K562 (cell line): ENCODE data around the gene FADS1. TPM values are rescaled to one million over a fixed set of nuclear protein-coding genes. Genes with fewer than 3 reads are reported as not detected.
A peak's percentile ranks its signal among the peaks of the same experiment; 100 is the strongest.

Experiments used
- BCLAF1 ChIP-seq, 2 experiments: fragments of 450-650 bp in 1 of 2; IDR thresholded peaks; 2 replicates each; pipeline ENCODE4 v1.6.1; 2011 to 2017; ENCODE audit warnings: low read depth in 2 of 2, antibody characterized with exemption in 1 of 2, borderline replicate concordance in 1 of 2, low read length in 1 of 2, mild to moderate bottlenecking in 1 of 2, mixed read lengths in 1 of 2; ENCODE audit not compliant: control insufficient read depth in 1 of 2
- CBFA2T2 ChIP-seq: fragments of 450-650 bp; conservative IDR thresholded peaks from 2 replicates; pipeline ENCODE4 v1.6.1; 2017; ENCODE audit warnings: mild to moderate bottlenecking
- CBX2 ChIP-seq: fragments of 200-600 bp; sonication (generic); IDR thresholded peaks from one replicate; pipeline ENCODE4 v1.6.1; 2012; ENCODE audit warnings: mild to moderate bottlenecking, low read length, inconsistent platforms; ENCODE audit not compliant: insufficient read depth, poor library complexity, severe bottlenecking
- CCNT2 ChIP-seq: IDR thresholded peaks from 2 replicates; pipeline ENCODE4 v1.6.1; 2011; ENCODE audit warnings: borderline replicate concordance, low read depth, mild to moderate bottlenecking, moderate library complexity, mixed read lengths, low read length; ENCODE audit not compliant: insufficient read length; ENCODE audit errors: extremely low read depth
- CTCF ChIP-seq, 3 experiments: IDR thresholded peaks in 2 of 3; conservative IDR thresholded peaks in 1 of 3; 2 replicates each; pipeline ENCODE4 v1.5.1; 2011 to 2012; ENCODE audit warnings: low read length in 3 of 3, mild to moderate bottlenecking in 3 of 3, control low read depth in 2 of 3, improper control_type of control experiment in 1 of 3, inconsistent platforms in 1 of 3, low read depth in 1 of 3, mixed read lengths in 1 of 3, moderate library complexity in 1 of 3; ENCODE audit not compliant: insufficient read depth in 2 of 3
- E2F1 ChIP-seq: sonication (generic); formaldehyde crosslinking; IDR thresholded peaks from 2 replicates; pipeline ENCODE4 v1.8.1; 2023; ENCODE audit warnings: mild to moderate bottlenecking, missing genetic modification reagents, moderate library complexity
- ELF4 ChIP-seq: fragments of 450-650 bp; formaldehyde crosslinking; IDR thresholded peaks from 2 replicates; pipeline ENCODE4 v1.4.0; 2022; ENCODE audit warnings: missing genetic modification characterization
- ERF ChIP-seq: fragments of 450-650 bp; formaldehyde crosslinking; IDR thresholded peaks from 2 replicates; pipeline ENCODE4 v1.4.0; 2020; ENCODE audit warnings: mild to moderate bottlenecking, mixed read lengths
- ETV5 ChIP-seq: sonication (generic); formaldehyde crosslinking; IDR thresholded peaks from 2 replicates; pipeline ENCODE4 v1.4.0; 2020; ENCODE audit warnings: low read depth, mild to moderate bottlenecking, missing genetic modification reagents
- HDAC2 ChIP-seq: fragments of 450-650 bp; IDR thresholded peaks from 2 replicates; pipeline ENCODE4 v1.6.1; 2016; ENCODE audit warnings: mild to moderate bottlenecking
- HDAC8 ChIP-seq: fragments of 450-650 bp; IDR thresholded peaks from 2 replicates; pipeline ENCODE4 v1.6.1; 2016; ENCODE audit warnings: mild to moderate bottlenecking, missing genetic modification characterization, moderate library complexity, missing compliant biosample characterization
- LEF1 ChIP-seq: fragments of 450-650 bp; IDR thresholded peaks from 2 replicates; pipeline ENCODE4 v1.6.1; 2016; ENCODE audit warnings: mild to moderate bottlenecking
- NCOA2 ChIP-seq, 2 experiments: fragments of 450-650 bp; IDR thresholded peaks; 2 replicates each; pipeline ENCODE4 v1.6.1; 2018; ENCODE audit warnings: mild to moderate bottlenecking in 2 of 2, moderate library complexity in 1 of 2; ENCODE audit not compliant: partially characterized antibody in 2 of 2
- NFIC ChIP-seq: fragments of 450-650 bp; IDR thresholded peaks from 2 replicates; pipeline ENCODE4 v1.6.1; 2017; ENCODE audit warnings: mild to moderate bottlenecking, inconsistent platforms
- NFXL1 ChIP-seq: fragments of 450-650 bp; formaldehyde crosslinking; IDR thresholded peaks from 2 replicates; pipeline ENCODE4 v1.4.0; 2021; ENCODE audit warnings: mild to moderate bottlenecking
- NR2F6 ChIP-seq: fragments of 450-650 bp; formaldehyde crosslinking; IDR thresholded peaks from 2 replicates; pipeline ENCODE4 v1.4.0; 2020; ENCODE audit warnings: mild to moderate bottlenecking
- PML ChIP-seq: IDR thresholded peaks from 2 replicates; pipeline ENCODE4 v1.6.1; 2012; ENCODE audit warnings: low read length, inconsistent platforms
- SRSF3 ChIP-seq: fragments of 200-400 bp; formaldehyde crosslinking; IDR thresholded peaks from 2 replicates; pipeline ENCODE4 v1.6.1; 2016; ENCODE audit warnings: mild to moderate bottlenecking, low read length, moderate library complexity; ENCODE audit not compliant: insufficient read depth
- YY1 ChIP-seq, 3 experiments: IDR thresholded peaks; 2 replicates each; pipeline ENCODE4 v1.6.1; 2011; ENCODE audit warnings: low read length in 2 of 3, mild to moderate bottlenecking in 2 of 3, moderate library complexity in 2 of 3, borderline replicate concordance in 1 of 3, control low read depth in 1 of 3, low read depth in 1 of 3; ENCODE audit not compliant: insufficient read depth in 3 of 3, insufficient replicate concordance in 2 of 3, control insufficient read depth in 1 of 3, insufficient read length in 1 of 3; ENCODE audit errors: extremely low read depth in 1 of 3
- ZC3H11A ChIP-seq: IDR thresholded peaks from 2 replicates; pipeline ENCODE4 v1.6.1; 2012; ENCODE audit warnings: low read depth, low read length, improper control_type of control experiment
- ZNF12 ChIP-seq: sonication (generic); formaldehyde crosslinking; IDR thresholded peaks from 2 replicates; pipeline ENCODE4 v1.4.0; 2020; ENCODE audit warnings: mild to moderate bottlenecking, missing genetic modification reagents
- polyA plus RNA-seq, 8 experiments: library from polyadenylated mRNA; depleted of rRNA in 4 of 8; stranded (reverse) in 5 of 8; unstranded in 3 of 8; fragments of >200 nt; fragmentation: Nextera tagmentation in 2 of 8; fragmentation: Illumina TruSeq in 1 of 8; extraction: Ambion mirVana in 2 of 8; extraction: Trizol in 1 of 8; gene quantifications; 2 replicates each; pipeline versions ENCODE4 v1.2.1 to v1.2.3, GENCODE V29; 2011 to 2014; ENCODE audit warnings: inconsistent platforms in 1 of 8, missing spikeins in 1 of 8
- total RNA-seq, 7 experiments: library from RNA; depleted of rRNA in 6 of 7; stranded (reverse); fragments of >200 nt in 6 of 7; fragmentation: Illumina TruSeq in 2 of 7; extraction: Trizol in 2 of 7; gene quantifications; 2 replicates each; pipeline versions ENCODE4 v1.2.1 to v1.2.3, GENCODE V29; 2011 to 2021; ENCODE audit warnings: low replicate concordance in 1 of 7

The FADS1 gene
- total and polyA plus RNA-seq, 9 of the 15 experiments (the other 6 are each of a cell fraction or from before 2014, with no cell fraction given): 110 to 864 (median 364) TPM

- TF ChIP-seq E2F1 (CRISPR knock-in tag) (no peak), CCNT2 (no peak), ERF (CRISPR knock-in tag) (0 out of 2 replicates have a peak, but pooled peaks have one; percentile 6), CTCF (IDR thresholded peaks at IDR 0.05 in 2 of 3, conservative IDR thresholded peaks at IDR 0.05 in 1 of 3; ENCODE audit: insufficient read depth in 2 of 3, low read depth in 1 of 3, low read length in 3 of 3) (peak; percentile 86 to 93 (median 92)), BCLAF1 (IDR thresholded peaks at IDR 0.05; ENCODE audit: borderline replicate concordance in 1 of 2, control insufficient read depth in 1 of 2, low read depth in 2 of 2, low read length in 1 of 2) (no peak), YY1 (IDR thresholded peaks at IDR 0.05; ENCODE audit: borderline replicate concordance in 1 of 3, control insufficient read depth in 1 of 3, extremely low read depth in 1 of 3, insufficient read depth in 3 of 3, insufficient read length in 1 of 3, insufficient replicate concordance in 2 of 3, low read depth in 1 of 3, low read length in 2 of 3) (peak in 2 of 3 experiments; percentile 39 to 84), ZC3H11A (no peak), NFXL1 (CRISPR knock-in tag) (0 out of 2 replicates have a peak, but pooled peaks have one; percentile 61), LEF1 (peak; percentile 39; the same call in 1 of the 2 replicates), CBX2 (no peak), SRSF3 (no peak), HDAC2 (no peak), NCOA2 (IDR thresholded peaks at IDR 0.05; ENCODE audit: partially characterized antibody in 2 of 2) (no peak), ELF4 (CRISPR knock-in tag) (0 out of 2 replicates have a peak, but pooled peaks have one; percentile 3), ETV5 (CRISPR knock-in tag) (no peak), PML (peak; percentile 18; the same call in 1 of the 2 replicates), HDAC8 (tag) (no peak), CBFA2T2 (no peak), NR2F6 (CRISPR knock-in tag) (0 out of 2 replicates have a peak, but pooled peaks have one; percentile 6), ZNF12 (no peak), NFIC (0 out of 2 replicates have a peak, but pooled peaks have one; percentile 5)
Measured at GRCh38 chr11:61797263-61797944, 19.4 kb downstream of the FADS1 start (continued).
